OCI-LY1 (cell line): ENCODE results near the gene CHCHD3.

Source experiments
- H2AFZ ChIP-seq: fragments of 200-600 bp; sonication (generic), shearing (Covaris generic); 2 replicates; pipeline ENCODE4 v1.6.0; 2014; ENCODE audit warnings: antibody characterized with exemption, mild to moderate bottlenecking, low read length
- H3F3A ChIP-seq: fragments of 200-600 bp; sonication (generic), shearing (Covaris generic); 2 replicates; pipeline ENCODE4 v1.6.0; 2014; ENCODE audit warnings: mild to moderate bottlenecking, antibody characterized with exemption, low read length, moderate library complexity; ENCODE audit not compliant: insufficient read depth
- H3K27ac ChIP-seq: fragments of 200-600 bp; sonication (generic); 2 replicates; pipeline ENCODE4 v1.5.1; 2014; ENCODE audit warnings: low read length, mixed run types, mild to moderate bottlenecking, low read depth; ENCODE audit not compliant: poor library complexity, severe bottlenecking
- H3K27me3 ChIP-seq: fragments of 200-600 bp; sonication (generic); 2 replicates; pipeline ENCODE4 v1.6.0; 2014; ENCODE audit warnings: antibody characterized with exemption, mild to moderate bottlenecking, low read length, moderate library complexity; ENCODE audit not compliant: insufficient read depth
- H3K36me3 ChIP-seq: fragments of 200-600 bp; sonication (generic); 2 replicates; pipeline ENCODE4 v1.6.1; 2014; ENCODE audit warnings: mild to moderate bottlenecking, antibody characterized with exemption, low read length, moderate library complexity, mixed read lengths; ENCODE audit not compliant: insufficient read depth
- H3K4me1 ChIP-seq: fragments of 200-600 bp; sonication (generic); 2 replicates; pipeline ENCODE4 v1.5.1; 2014; ENCODE audit warnings: mild to moderate bottlenecking, low read length, moderate library complexity; ENCODE audit not compliant: insufficient read depth, severe bottlenecking
- H3K4me2 ChIP-seq: fragments of 200-600 bp; sonication (generic), shearing (Covaris generic); 2 replicates; pipeline ENCODE4 v1.6.1; 2014; ENCODE audit warnings: low read length
- H3K4me3 ChIP-seq: fragments of 200-600 bp; sonication (generic); 2 replicates; pipeline ENCODE4 v1.5.1; 2014; ENCODE audit warnings: low read length, low read depth, mild to moderate bottlenecking, mixed read lengths; ENCODE audit not compliant: poor library complexity, severe bottlenecking
- H3K79me2 ChIP-seq: fragments of 200-600 bp; shearing (Covaris generic); 2 replicates; pipeline ENCODE4 v1.6.1; 2016; ENCODE audit warnings: mixed run types, low read length, mixed read lengths; ENCODE audit not compliant: insufficient read depth
- H3K9ac ChIP-seq: fragments of 200-600 bp; sonication (generic), shearing (Covaris generic); 2 replicates; pipeline ENCODE4 v1.6.1; 2014; ENCODE audit warnings: mild to moderate bottlenecking, low read length, mixed read lengths
- H3K9me2 ChIP-seq: fragments of 200-600 bp; sonication (generic), shearing (Covaris generic); 2 replicates; pipeline ENCODE4 v1.6.1; 2014; ENCODE audit warnings: low read depth, mild to moderate bottlenecking, low read length, mixed read lengths
- H3K9me3 ChIP-seq: fragments of 200-600 bp; shearing (Covaris generic); 2 replicates; pipeline ENCODE4 v1.6.1; 2014; ENCODE audit warnings: low read length, mixed read lengths
- H4K20me1 ChIP-seq: fragments of 200-600 bp; sonication (generic), shearing (Covaris generic); 2 replicates; pipeline ENCODE4 v1.6.0; 2016; ENCODE audit warnings: mild to moderate bottlenecking, low read length; ENCODE audit not compliant: insufficient read depth
- EZH2 ChIP-seq: fragments of 200-600 bp; sonication (generic), shearing (Covaris generic); IDR thresholded peaks from 2 replicates; pipeline ENCODE4 v1.8.0; 2017; ENCODE audit warnings: borderline replicate concordance, mixed run types, mild to moderate bottlenecking, antibody characterized with exemption, low read length, moderate library complexity, mixed read lengths
- TF ChIP-seq, protein P1 (sequence below): fragments of 200-600 bp; sonication (generic), shearing (Covaris generic); IDR thresholded peaks from 2 replicates; pipeline ENCODE4 v1.5.1; 2017; ENCODE audit warnings: mild to moderate bottlenecking, antibody characterized with exemption, low read length, moderate library complexity, mixed read lengths

The CHCHD3 gene

DNA sequence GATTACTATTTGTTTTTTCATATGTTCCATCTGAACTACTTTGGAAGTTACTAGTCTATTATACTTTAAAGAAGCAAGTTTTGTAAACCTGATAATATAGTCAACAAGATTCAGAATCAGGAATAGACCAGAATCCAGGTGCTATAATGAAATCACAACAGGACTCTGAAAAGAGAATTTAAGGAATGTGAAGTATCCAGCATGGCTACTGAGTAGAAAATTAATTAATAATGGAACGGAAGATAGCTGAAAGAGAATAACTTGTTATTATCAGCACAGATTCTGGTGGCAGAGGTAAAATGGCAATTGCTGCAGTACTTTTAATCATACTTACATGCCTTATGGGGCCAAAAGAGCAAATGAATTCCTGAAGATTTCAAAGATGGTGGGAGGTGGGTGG lies 43.1 kb upstream of the CHCHD3 start:
- Histone ChIP-seq H2AFZ (no peak overlapping the region), H3F3A (no peaks in the 10 kb centered on the region), H4K20me1 (no peaks in the 10 kb centered on the region), H3K27me3 (no peaks in the 10 kb centered on the region; the same call in 1 of the 2 replicates), H3K36me3 (no peaks in the 10 kb centered on the region), H3K9me2 (no peaks in the 10 kb centered on the region), H3K4me1 (no peaks in the 10 kb centered on the region), H3K4me3 (no peak overlapping the region), H3K27ac (no peak overlapping the region), H3K9me3 (no peaks in the 10 kb centered on the region), H3K9ac (no peak overlapping the region), H3K4me2 (no peak overlapping the region), H3K79me2 (no peaks in the 10 kb centered on the region)
- TF ChIP-seq, protein P1, sequence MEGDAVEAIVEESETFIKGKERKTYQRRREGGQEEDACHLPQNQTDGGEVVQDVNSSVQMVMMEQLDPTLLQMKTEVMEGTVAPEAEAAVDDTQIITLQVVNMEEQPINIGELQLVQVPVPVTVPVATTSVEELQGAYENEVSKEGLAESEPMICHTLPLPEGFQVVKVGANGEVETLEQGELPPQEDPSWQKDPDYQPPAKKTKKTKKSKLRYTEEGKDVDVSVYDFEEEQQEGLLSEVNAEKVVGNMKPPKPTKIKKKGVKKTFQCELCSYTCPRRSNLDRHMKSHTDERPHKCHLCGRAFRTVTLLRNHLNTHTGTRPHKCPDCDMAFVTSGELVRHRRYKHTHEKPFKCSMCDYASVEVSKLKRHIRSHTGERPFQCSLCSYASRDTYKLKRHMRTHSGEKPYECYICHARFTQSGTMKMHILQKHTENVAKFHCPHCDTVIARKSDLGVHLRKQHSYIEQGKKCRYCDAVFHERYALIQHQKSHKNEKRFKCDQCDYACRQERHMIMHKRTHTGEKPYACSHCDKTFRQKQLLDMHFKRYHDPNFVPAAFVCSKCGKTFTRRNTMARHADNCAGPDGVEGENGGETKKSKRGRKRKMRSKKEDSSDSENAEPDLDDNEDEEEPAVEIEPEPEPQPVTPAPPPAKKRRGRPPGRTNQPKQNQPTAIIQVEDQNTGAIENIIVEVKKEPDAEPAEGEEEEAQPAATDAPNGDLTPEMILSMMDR = no peak
- TF ChIP-seq EZH2 = no peak

DNA sequence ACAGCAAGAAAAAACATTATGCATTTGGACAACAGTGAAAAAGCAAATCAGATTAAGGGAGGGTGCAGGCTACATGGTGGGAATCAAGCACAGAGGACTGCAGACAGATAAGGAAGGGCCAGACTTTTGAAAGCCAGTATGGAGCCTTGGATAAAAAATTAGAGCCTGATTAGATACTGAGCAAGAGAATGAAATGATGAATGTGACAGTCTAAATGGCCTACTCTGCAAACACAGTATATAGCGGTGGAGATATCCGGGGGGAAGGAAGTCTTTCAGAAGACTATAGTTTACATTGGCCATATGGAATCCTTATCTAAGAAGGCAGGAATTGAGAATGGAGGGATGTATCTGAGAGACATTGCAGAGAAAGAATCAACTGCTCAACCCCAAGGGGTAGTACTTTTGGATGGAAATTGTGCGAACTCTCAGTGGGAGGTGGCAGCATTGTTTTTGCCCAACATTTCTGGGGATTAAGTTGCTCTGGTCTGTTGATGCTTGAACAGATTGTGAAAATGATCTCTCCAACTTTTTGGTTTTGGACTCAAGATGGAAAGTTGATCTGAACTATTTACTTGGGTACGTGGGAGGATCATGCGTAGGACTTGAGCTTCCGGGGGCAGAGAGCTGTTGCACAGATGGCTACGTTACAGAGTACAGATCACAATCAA lies 39.4 kb upstream of the CHCHD3 start:
- Histone ChIP-seq H3K27ac (no peak overlapping the region), H3K79me2 (no peaks in the 10 kb centered on the region), H3K4me1 (no peaks in the 10 kb centered on the region), H3K4me3 (no peak overlapping the region), H3K4me2 (no peak overlapping the region), H3K9ac (no peak overlapping the region), H3K9me3 (no peaks in the 10 kb centered on the region), H3K9me2 (no peaks in the 10 kb centered on the region), H4K20me1 (no peaks in the 10 kb centered on the region), H3K36me3 (no peaks in the 10 kb centered on the region), H3F3A (no peaks in the 10 kb centered on the region), H2AFZ (no peak overlapping the region), H3K27me3 (no peaks in the 10 kb centered on the region)
- TF ChIP-seq, protein P1 = no peak
- TF ChIP-seq EZH2 = no peak

DNA sequence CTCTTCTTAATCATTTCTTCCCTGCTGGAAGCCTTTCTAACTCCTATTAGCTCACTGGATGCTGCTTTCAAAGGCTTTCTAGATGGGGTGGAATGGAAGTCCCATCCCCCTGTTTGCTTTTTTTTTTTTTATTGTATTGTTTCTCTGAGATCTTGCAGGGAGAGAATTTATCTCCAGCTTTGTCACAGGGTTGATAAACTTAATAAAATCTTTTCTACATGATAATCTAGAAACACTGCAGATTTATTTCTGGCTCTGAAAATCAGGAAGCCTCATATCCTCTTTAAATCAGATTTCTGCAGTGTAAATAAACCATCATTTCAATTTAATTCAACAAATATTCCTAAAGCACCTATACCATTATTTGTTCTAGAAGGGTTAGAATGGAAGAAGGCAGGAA lies 37.2 kb upstream of the CHCHD3 start:
- no peaks in the 10 kb centered on the region for H3K9me3 ChIP-seq
- no peak overlapping the region for H3K27ac ChIP-seq
- H3K9me2 ChIP-seq = no peaks in the 10 kb centered on the region
- no peak overlapping the region for H3K4me2 ChIP-seq
- H3K9ac ChIP-seq = no peak overlapping the region
- H3K4me1 ChIP-seq = no peaks in the 10 kb centered on the region
- no peaks in the 10 kb centered on the region for H3F3A ChIP-seq
- no peaks in the 10 kb centered on the region for H3K79me2 ChIP-seq
- TF ChIP-seq, protein P1 = no peak
- no peak for TF ChIP-seq EZH2
- H3K36me3 ChIP-seq = no peaks in the 10 kb centered on the region
- H3K27me3 ChIP-seq = no peaks in the 10 kb centered on the region
- H2AFZ ChIP-seq = no peak overlapping the region
- H3K4me3 ChIP-seq = no peak overlapping the region
- H4K20me1 ChIP-seq = no peaks in the 10 kb centered on the region
